HUES6 (cell line): ENCODE data around the gene VPS37D.
A peak's percentile ranks its signal among the peaks of the same experiment; 100 is the strongest.
"Not testable (repeated sequence)": the region's sequence is repeated elsewhere in the genome, so short reads cannot be mapped to it uniquely, and the experiment has no call there.

Experiments used
- H3K27ac ChIP-seq: 2 replicates; pipeline ENCODE4 v1.7.0; 2013; ENCODE audit warnings: low read depth, mild to moderate bottlenecking, low read length, inconsistent platforms
- H3K27me3 ChIP-seq: 2 replicates; pipeline ENCODE4 v1.6.1; 2013; ENCODE audit warnings: low read length; ENCODE audit not compliant: control insufficient read depth, insufficient read depth
- H3K36me3 ChIP-seq: 2 replicates; pipeline ENCODE4 v1.6.1; 2013; ENCODE audit warnings: low read length; ENCODE audit not compliant: control insufficient read depth, insufficient read depth
- H3K4me1 ChIP-seq: 2 replicates; pipeline ENCODE4 v1.6.1; 2013; ENCODE audit warnings: low read length; ENCODE audit not compliant: control insufficient read depth, insufficient read depth
- H3K4me3 ChIP-seq: 2 replicates; pipeline ENCODE4 v1.5.1; 2013; ENCODE audit warnings: low read depth, low read length
- H3K9ac ChIP-seq: one replicate; pipeline ENCODE4 v1.6.1; 2013; ENCODE audit warnings: mild to moderate bottlenecking, low read length
- H3K9me3 ChIP-seq: 2 replicates; pipeline ENCODE4 v1.6.1; 2013; ENCODE audit warnings: low read depth, low read length; ENCODE audit not compliant: control insufficient read depth, insufficient read depth

Gene VPS37D

DNA sequence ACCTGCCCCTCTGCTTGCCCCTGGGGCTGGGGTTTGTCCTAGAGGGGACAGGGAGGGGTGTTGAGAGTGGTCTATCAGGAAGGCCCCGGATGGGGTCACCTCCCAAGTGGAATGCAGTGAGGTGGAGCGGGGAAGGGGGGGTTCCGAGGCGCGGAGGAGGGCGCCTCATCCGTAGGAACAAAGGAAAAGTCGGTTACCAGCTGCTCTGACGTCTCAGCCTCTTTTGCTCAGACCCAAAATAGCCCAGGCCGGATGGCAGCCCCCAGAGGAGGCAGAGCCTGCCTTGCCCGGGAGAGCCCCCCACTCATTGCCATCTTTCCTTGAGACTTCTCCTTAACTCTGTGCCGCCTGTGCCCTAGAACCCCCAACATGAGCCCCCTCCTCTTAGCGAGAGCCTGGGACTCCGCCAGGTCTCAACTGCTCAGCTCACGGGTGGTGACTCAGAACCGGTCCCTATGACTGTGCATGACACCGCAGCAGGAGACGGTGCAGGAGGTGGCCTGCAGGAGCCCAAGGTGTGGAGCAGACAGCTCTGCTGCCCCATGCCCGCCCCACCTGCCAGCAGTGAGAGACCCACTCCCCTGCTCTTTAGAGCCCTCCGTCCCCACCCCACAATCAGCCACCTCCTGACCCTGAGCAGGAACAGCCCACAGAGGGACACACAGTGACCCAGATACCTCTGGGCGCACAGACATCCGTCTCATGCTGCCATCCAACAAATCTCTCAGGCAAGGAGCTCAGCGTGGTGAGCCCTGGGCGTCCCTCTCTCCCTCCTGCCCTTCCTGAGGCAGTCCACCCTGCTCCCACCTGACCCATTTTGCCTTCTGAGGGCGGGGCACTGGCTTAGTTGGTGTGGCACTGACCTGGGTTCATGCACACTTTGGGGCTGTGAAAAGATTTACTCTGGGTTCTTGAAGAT lies 38.8 kb downstream of the VPS37D start:
- H3K36me3 ChIP-seq = peaks cover 3% of the 10 kb centered on the region; the same call in 1 of the 2 replicates
- no peaks in the 10 kb centered on the region for H3K9me3 ChIP-seq
- H3K4me1 ChIP-seq = peaks cover 22% of the 10 kb centered on the region
- H3K27ac ChIP-seq = no peak overlapping the region
- H3K9ac ChIP-seq = no peak overlapping the region
- H3K27me3 ChIP-seq = no peaks in the 10 kb centered on the region
- H3K4me3 ChIP-seq = no peak overlapping the region

DNA sequence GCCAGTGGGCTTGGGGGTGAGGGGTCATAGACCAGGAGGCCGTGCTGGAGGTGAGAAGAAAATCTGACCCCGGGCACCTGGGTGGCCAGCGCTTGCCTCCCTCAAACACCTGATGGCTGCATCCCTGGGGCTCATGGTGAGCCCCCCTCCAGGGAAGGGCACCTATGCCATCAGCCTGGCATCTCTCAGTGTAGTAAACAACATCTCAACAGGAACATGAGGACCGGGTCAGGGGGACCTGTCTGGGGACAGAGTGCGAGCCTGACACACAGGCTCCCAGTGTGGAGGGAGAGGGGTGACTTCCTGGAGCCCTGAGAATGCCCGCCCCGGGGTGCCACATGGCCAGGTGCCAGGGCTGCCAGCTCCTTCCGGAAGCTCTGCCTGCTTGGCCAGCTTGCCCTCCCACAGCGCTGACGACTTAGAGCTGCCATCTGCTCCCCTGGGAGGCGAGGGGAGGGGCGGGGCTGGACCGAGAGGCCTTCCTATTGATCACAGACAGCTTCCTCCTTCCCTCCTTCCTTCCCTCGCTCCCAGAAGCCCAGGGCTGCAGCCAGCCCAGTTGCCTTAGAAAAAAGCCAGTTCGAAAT lies 39.5 kb downstream of the VPS37D start:
- no peak overlapping the region for H3K27ac ChIP-seq
- H3K36me3 ChIP-seq = peaks cover 3% of the 10 kb centered on the region; the same call in 1 of the 2 replicates
- no peak overlapping the region for H3K9ac ChIP-seq
- no peaks in the 10 kb centered on the region for H3K9me3 ChIP-seq
- H3K4me1 ChIP-seq = peaks cover 22% of the 10 kb centered on the region
- no peaks in the 10 kb centered on the region for H3K27me3 ChIP-seq
- H3K4me3 ChIP-seq = no peak overlapping the region

- Histone ChIP-seq H3K4me3 (no peak overlapping the region), H3K27ac (no peak overlapping the region), H3K27me3 (no peaks in the 10 kb centered on the region), H3K4me1 (peaks cover 14% of the 10 kb centered on the region), H3K9me3 (no peaks in the 10 kb centered on the region), H3K9ac (no peak overlapping the region), H3K36me3 (no peaks in the 10 kb centered on the region; the same call in 1 of the 2 replicates)
Measured at GRCh38 chr7:73708961-73709549, 41.4 kb downstream of the VPS37D start.

GRCh38 chr7:73712773-73713172 lies 45.1 kb downstream of the VPS37D start:
- H3K27ac ChIP-seq = no peak overlapping the region
- H3K36me3 ChIP-seq = no peaks in the 10 kb centered on the region; the same call in 1 of the 2 replicates
- H3K9me3 ChIP-seq = no peaks in the 10 kb centered on the region
- H3K4me3 ChIP-seq = no peak overlapping the region
- H3K9ac ChIP-seq = no peak overlapping the region
- peaks cover 6% of the 10 kb centered on the region; the same call in 1 of the 2 replicates for H3K4me1 ChIP-seq
- H3K27me3 ChIP-seq = peaks cover 2% of the 10 kb centered on the region

DNA sequence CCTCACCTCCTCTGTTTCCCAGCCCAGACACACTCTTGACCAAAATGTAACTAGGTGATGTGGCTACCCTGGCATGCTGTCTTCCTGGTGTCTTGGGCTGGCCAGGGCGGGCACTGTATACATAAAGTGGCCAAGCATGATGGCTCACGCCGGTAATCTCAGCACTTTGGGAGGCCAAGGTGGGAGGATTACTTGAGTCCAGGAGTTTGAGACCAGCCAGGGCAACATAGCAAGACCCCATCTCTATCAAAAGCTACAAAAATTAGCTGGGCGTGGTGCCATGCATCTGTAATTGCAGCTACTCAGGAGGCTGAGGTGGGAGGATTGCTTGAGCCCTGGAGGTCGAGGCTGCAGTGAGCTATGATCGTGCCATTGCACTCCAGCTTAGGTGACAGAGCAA lies 45.7 kb downstream of the VPS37D start:
- not testable (repeated sequence) for H3K9ac ChIP-seq, H3K4me1 ChIP-seq, H3K27me3 ChIP-seq, H3K9me3 ChIP-seq, H3K4me3 ChIP-seq, H3K27ac ChIP-seq, H3K36me3 ChIP-seq

DNA sequence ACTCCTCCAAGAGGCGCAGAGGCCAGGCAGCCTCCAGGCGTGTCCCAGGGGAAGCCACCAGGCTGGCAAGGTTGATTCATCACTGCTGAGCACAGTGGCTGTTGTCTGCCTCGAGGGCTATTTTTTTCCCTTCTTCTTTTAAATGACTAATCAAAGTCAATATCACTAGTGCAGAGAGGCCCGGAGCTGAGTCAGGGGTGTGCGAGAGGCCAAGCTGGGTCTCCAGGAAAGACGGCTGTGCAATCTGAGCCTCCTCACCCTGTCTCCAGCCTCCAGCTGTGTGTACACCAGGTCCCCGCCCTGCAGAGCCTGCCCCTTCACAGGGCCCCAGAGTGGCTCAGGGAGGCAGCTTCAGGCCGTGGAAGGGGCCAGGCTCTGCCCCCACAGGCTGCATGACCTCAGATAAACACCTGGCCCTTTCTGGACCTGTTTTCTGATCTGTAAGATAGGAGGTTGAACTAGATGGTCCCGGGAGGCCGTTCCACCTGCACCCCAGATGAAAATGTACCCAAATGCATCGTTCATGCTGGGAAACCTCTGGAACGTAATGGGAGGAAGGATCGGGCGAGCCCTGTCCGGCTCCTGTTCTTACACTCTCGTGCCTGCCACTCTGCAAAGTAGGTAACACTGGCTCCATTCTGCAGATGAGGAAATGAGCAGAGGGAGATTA lies 48.2 kb downstream of the VPS37D start:
- H3K4me1 ChIP-seq = peaks cover 10% of the 10 kb centered on the region
- peaks cover 25% of the 10 kb centered on the region for H3K27me3 ChIP-seq
- H3K9ac ChIP-seq = no peak overlapping the region
- H3K9me3 ChIP-seq = no peaks in the 10 kb centered on the region
- no peak overlapping the region for H3K4me3 ChIP-seq
- H3K36me3 ChIP-seq = no peaks in the 10 kb centered on the region
- H3K27ac ChIP-seq = no peak overlapping the region

GRCh38 chr7:73716318-73716890 lies 48.8 kb downstream of the VPS37D start:
- H3K36me3 ChIP-seq = no peaks in the 10 kb centered on the region
- H3K4me3 ChIP-seq = no peak overlapping the region
- no peak overlapping the region for H3K27ac ChIP-seq
- H3K9me3 ChIP-seq = no peaks in the 10 kb centered on the region
- no peak overlapping the region for H3K9ac ChIP-seq
- H3K4me1 ChIP-seq = peaks cover 10% of the 10 kb centered on the region
- peaks cover 25% of the 10 kb centered on the region for H3K27me3 ChIP-seq

GRCh38 chr7:73717025-73717807 lies 49.6 kb downstream of the VPS37D start:
- no peak overlapping the region for H3K4me3 ChIP-seq
- no peaks in the 10 kb centered on the region for H3K36me3 ChIP-seq
- H3K9me3 ChIP-seq = no peaks in the 10 kb centered on the region
- peaks cover 25% of the 10 kb centered on the region for H3K27me3 ChIP-seq
- H3K9ac ChIP-seq = no peak overlapping the region
- no peak overlapping the region for H3K27ac ChIP-seq
- H3K4me1 ChIP-seq = peaks cover 10% of the 10 kb centered on the region

DNA sequence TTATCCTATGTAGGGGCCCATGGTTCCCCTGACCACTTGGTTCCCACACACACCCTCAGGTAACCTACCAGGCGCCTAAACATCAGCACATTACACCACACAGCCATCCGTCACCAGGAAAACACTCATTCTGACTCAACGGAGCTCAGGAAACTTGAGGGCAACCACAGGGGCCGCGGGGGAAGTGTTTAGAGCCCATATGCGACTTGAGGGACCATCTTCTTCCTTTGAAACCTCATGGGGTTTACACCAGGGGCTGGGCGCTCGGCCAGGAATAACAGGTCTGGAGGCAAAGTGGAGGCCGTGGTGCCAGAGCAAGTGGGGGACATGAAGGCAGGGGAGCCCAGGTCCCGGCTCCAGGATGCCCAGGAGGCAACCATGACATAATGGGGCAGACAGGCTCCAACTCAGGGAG lies 50.4 kb downstream of the VPS37D start:
- no peaks in the 10 kb centered on the region for H3K36me3 ChIP-seq
- peaks cover 25% of the 10 kb centered on the region for H3K27me3 ChIP-seq
- no peak overlapping the region for H3K4me3 ChIP-seq
- H3K4me1 ChIP-seq = peaks cover 10% of the 10 kb centered on the region
- no peak overlapping the region for H3K27ac ChIP-seq
- no peaks in the 10 kb centered on the region for H3K9me3 ChIP-seq
- no peak overlapping the region for H3K9ac ChIP-seq

- Histone ChIP-seq H3K9me3 (no peaks in the 10 kb centered on the region), H3K4me1 (peaks cover 10% of the 10 kb centered on the region), H3K27ac (no peak overlapping the region), H3K36me3 (no peaks in the 10 kb centered on the region), H3K27me3 (peaks cover 25% of the 10 kb centered on the region), H3K9ac (no peak overlapping the region), H3K4me3 (peak overlapping the region; percentile 81)
Measured at GRCh38 chr7:73718438-73718881, 50.8 kb downstream of the VPS37D start.
